A673 (cell line): ENCODE results near the gene SAPCD1. TPM values are rescaled to one million over a fixed set of nuclear protein-coding genes. Genes with fewer than 3 reads are reported as not detected.

Experiments used
- BruUV-seq: library from RNA; stranded (reverse); fragments of 400-500 nt; replicated peaks from 2 replicates; lab custom pipeline; 2021; lab: Mats Ljungman, UMichigan
- CTCF ChIA-PET: fragments of 300-600 bp; sonication (Branson Sonifier 250); formaldehyde crosslinking; loops from one replicate; lab custom pipeline; 2022; ENCODE audit warnings: antibody characterized with exemption; lab: Charles Lee
- POLR2A ChIA-PET: fragments of 300-600 bp; sonication (Branson Sonifier 250); formaldehyde crosslinking; loops from one replicate; lab custom pipeline; 2022; ENCODE audit warnings: antibody characterized with exemption; ENCODE audit not compliant: low non-redundant PET; lab: Charles Lee
- DNase-seq: peaks from one replicate; pipeline ENCODE4 v3.0.0-alpha.2; 2015; ENCODE audit warnings: low spot score
- H3K27ac ChIP-seq: fragments of 200-600 bp; sonication (generic); 2 replicates; pipeline ENCODE4 v1.5.1; 2016; ENCODE audit warnings: mixed run types, low read depth, mild to moderate bottlenecking, mixed read lengths, antibody characterized with exemption, low read length; ENCODE audit not compliant: poor library complexity, severe bottlenecking
- H3K27me3 ChIP-seq: fragments of 200-600 bp; sonication (generic); replicated peaks from 2 replicates; pipeline ENCODE4 v1.6.1; 2017; ENCODE audit warnings: mixed run types, low read depth, mild to moderate bottlenecking, mixed read lengths, antibody characterized with exemption, low read length; ENCODE audit not compliant: insufficient read depth, poor library complexity
- H3K36me3 ChIP-seq: fragments of 200-600 bp; sonication (generic); 2 replicates; pipeline ENCODE4 v1.6.1; 2016; ENCODE audit warnings: mixed run types, mild to moderate bottlenecking, mixed read lengths, antibody characterized with exemption, low read length; ENCODE audit not compliant: insufficient read depth, poor library complexity, severe bottlenecking
- H3K4me1 ChIP-seq: fragments of 200-600 bp; sonication (generic); 2 replicates; pipeline ENCODE4 v1.6.1; 2017; ENCODE audit warnings: mixed run types, mild to moderate bottlenecking, mixed read lengths, antibody characterized with exemption, low read length; ENCODE audit not compliant: insufficient read depth, poor library complexity, severe bottlenecking
- H3K4me3 ChIP-seq: fragments of 200-600 bp; sonication (generic); 2 replicates; pipeline ENCODE4 v1.5.1; 2016; ENCODE audit warnings: low read depth, mixed run types, mild to moderate bottlenecking, mixed read lengths, low read length; ENCODE audit not compliant: poor library complexity, severe bottlenecking
- H3K9me3 ChIP-seq: fragments of 200-600 bp; sonication (generic); 2 replicates; pipeline ENCODE4 v1.6.1; 2016; ENCODE audit warnings: mixed run types, low read depth, mild to moderate bottlenecking, mixed read lengths, antibody characterized with exemption, low read length; ENCODE audit not compliant: poor library complexity, severe bottlenecking
- EZH2 ChIP-seq: fragments of 200-600 bp; sonication (generic); IDR thresholded peaks from 2 replicates; pipeline ENCODE4 v1.6.1; 2017; ENCODE audit warnings: borderline replicate concordance, low read depth, mild to moderate bottlenecking, mixed read lengths, antibody characterized with exemption, low read length; ENCODE audit not compliant: poor library complexity, severe bottlenecking
- intact Hi-C: fragments of 100-400 bp; cut with micrococcal nuclease; formaldehyde crosslinking; loops from one replicate; pipeline ENCODE4 v1.10.0; 2022; ENCODE audit not compliant: unreplicated experiment
- total RNA-seq: library from RNA; stranded (reverse); gene quantifications from 2 replicates; pipeline ENCODE4 v1.2.3, GENCODE V29; 2021
- TF ChIP-seq, protein P1 (sequence below): fragments of 300-800, 200-600 bp; sonication (generic); conservative IDR thresholded peaks from 2 replicates; pipeline ENCODE4 v1.5.1; 2017; ENCODE audit warnings: low read depth, mild to moderate bottlenecking, antibody characterized with exemption, low read length, moderate library complexity, mixed read lengths

SAPCD1 gene
- total RNA-seq, 1 experiment from 2014 or later: 9.9 TPM

DNA sequence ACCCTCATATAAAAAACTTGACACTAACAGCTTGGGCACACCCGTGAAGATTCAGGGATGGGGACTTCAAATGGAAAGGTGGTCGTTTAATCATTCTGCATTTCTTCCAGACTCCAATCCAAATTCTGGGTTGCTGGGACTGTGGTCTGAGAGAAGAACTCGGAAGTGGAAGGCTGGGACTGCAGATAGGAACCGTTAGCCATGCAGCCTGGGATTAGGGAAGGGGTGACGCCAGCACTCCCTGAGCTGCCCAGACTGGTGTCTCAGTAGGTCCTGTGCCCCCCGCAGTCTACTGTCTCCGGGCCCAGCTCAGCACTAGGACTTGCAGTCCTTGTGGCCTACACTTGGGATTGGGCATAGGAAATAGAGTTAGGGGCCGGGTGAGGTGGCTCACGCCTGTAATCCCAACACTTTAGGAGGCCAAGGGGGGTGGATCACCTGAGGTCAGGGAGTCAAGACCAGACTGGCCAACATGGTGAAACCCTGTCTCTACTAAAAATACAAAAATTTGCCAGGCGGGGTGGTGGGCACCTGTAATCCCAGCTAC lies 25.6 kb upstream of the SAPCD1 start:
- CTCF ChIA-PET: interaction anchor here (1.5 kb wide), 1 partner anchor 54 kb away, joined by 4 read pairs; no protein-coding TSS in a partner anchor
- Histone ChIP-seq H3K9me3 (no peaks in the 10 kb centered on the region), H3K4me3 (peak overlapping the region; percentile 77), H3K4me1 (peaks cover 43% of the 10 kb centered on the region), H3K36me3 (peaks cover 33% of the 10 kb centered on the region), H3K27ac (peak overlapping the region; percentile 95), H3K27me3 (no peaks in the 10 kb centered on the region)
- DNase-seq: no peak
- intact Hi-C loops: loop anchor here (1.0 to 10.0 kb wide), 3 partner anchors 55 to 192 kb away; partner anchors contain the start of genes ATP6V1G2, DDX39B and NFKBIL1
- BruUV-seq: no TSS peak
- POLR2A ChIA-PET: interaction anchor here (0.5 to 0.7 kb wide), 2 partner anchors 91 to 1053 kb away, joined by 3 read pairs; partner anchors contain the start of gene HSPA1B
- TF ChIP-seq, protein P1, sequence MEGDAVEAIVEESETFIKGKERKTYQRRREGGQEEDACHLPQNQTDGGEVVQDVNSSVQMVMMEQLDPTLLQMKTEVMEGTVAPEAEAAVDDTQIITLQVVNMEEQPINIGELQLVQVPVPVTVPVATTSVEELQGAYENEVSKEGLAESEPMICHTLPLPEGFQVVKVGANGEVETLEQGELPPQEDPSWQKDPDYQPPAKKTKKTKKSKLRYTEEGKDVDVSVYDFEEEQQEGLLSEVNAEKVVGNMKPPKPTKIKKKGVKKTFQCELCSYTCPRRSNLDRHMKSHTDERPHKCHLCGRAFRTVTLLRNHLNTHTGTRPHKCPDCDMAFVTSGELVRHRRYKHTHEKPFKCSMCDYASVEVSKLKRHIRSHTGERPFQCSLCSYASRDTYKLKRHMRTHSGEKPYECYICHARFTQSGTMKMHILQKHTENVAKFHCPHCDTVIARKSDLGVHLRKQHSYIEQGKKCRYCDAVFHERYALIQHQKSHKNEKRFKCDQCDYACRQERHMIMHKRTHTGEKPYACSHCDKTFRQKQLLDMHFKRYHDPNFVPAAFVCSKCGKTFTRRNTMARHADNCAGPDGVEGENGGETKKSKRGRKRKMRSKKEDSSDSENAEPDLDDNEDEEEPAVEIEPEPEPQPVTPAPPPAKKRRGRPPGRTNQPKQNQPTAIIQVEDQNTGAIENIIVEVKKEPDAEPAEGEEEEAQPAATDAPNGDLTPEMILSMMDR: no peak
- no peak for TF ChIP-seq EZH2

GRCh38 chr6:31737315-31737990 lies 25.0 kb upstream of the SAPCD1 start:
- Histone ChIP-seq H3K4me3 (peak overlapping the region; percentile 12), H3K36me3 (peaks cover 33% of the 10 kb centered on the region), H3K9me3 (no peaks in the 10 kb centered on the region), H3K27ac (peak overlapping the region; percentile 95), H3K27me3 (no peaks in the 10 kb centered on the region), H3K4me1 (peaks cover 43% of the 10 kb centered on the region)
- no peak for TF ChIP-seq EZH2
- TF ChIP-seq, protein P1: no peak
- intact Hi-C loops: loop anchor here (1.0 to 10.0 kb wide), 3 partner anchors 55 to 193 kb away; partner anchors contain the start of genes ATP6V1G2, DDX39B and NFKBIL1
- DNase-seq: peak; percentile 40
- POLR2A ChIA-PET: no interaction called here
- no TSS peak for BruUV-seq
- CTCF ChIA-PET: no interaction called here

DNA sequence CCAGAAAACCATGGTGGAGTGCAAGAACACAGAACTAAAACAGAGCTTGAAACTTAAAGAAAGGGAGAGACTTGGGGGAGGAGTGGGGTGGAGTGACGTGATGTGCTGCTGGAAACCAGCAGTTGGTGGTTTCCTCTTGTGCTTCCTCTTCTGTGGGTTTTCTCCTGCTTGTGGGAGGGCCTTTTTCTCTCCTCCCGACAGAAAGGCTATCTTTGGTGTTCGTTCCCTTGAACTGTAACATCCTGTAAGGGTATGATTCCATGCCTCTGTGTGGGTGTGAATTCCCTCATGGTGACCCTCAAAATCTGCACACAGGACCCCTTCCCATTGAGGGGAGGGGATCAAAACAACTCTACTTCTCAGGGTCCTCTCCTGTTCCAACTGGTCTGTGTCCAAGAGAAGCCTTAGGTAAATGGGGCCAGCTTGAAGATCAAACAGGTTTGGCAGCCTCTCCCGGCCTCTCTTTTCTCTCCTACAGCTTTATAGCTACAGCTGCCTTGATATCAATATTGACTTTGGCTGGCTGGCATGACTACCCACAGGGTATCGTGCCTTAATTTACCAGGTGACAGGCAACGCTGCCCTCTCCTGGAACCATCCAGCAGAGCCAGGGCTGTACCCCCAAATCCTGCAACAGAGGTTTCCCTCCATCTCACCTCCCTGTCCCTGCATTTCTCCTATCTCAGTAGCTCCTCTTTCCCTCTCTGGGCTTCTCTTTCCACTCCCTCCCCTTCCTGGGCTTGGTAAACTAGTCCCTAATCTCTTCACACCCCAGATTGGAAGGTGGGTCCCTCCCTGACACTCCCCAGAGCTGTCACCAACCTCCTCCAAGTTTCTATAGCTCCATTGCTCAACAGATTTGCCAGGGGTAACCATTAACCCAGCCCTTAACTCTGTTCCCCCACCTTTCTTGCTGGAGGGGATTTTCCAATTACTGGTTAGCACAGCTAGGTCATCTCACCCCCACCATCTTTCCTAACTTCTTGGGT lies 24.2 kb upstream of the SAPCD1 start:
- Histone ChIP-seq H3K36me3 (peaks cover 33% of the 10 kb centered on the region), H3K4me1 (peaks cover 43% of the 10 kb centered on the region), H3K9me3 (no peaks in the 10 kb centered on the region), H3K4me3 (peak overlapping the region; percentile 12), H3K27me3 (no peaks in the 10 kb centered on the region), H3K27ac (peak overlapping the region; percentile 95)
- no peak for TF ChIP-seq EZH2
- TF ChIP-seq, protein P1: peak; percentile 51
- intact Hi-C loops: loop anchor here (1.0 to 10.0 kb wide), 4 partner anchors 54 to 193 kb away; partner anchors contain the start of genes ATP6V1G2, DDX39B, GPANK1 and NFKBIL1
- peak; percentile 85 for DNase-seq
- CTCF ChIA-PET: no interaction called here
- POLR2A ChIA-PET: interaction anchor here (0.5 kb wide), 1 partner anchor 62 kb away, joined by 6 read pairs; no protein-coding TSS in a partner anchor
- BruUV-seq: no TSS peak
